ENCODE data around the gene TSSK6. TPM values are rescaled to one million over a fixed set of nuclear protein-coding genes. Genes with fewer than 3 reads are reported as not detected.

Gene TSSK6
- total and polyA plus RNA-seq, 2 experiments from 2014 or later: 0.63 to 4.9 TPM

GRCh38 chr19:19544954-19545591 is 29.7 kb upstream of the TSSK6 start:
- Histone ChIP-seq H3F3A (replicated peaks; ENCODE audit: low read depth) (no peaks in the 10 kb centered on the region), H3K4me3 (no peak overlapping the region), H3K27me3 (ENCODE audit: insufficient read depth) (peaks cover 5% of the 10 kb centered on the region; the same call in 1 of the 2 replicates), H4K20me1 (replicated peaks; ENCODE audit: insufficient read depth) (no peaks in the 10 kb centered on the region), H3K9me2 (ENCODE audit: insufficient read depth) (no peaks in the 10 kb centered on the region), H3K4me2 (no peak overlapping the region), H2AFZ (no peak overlapping the region), H3K4me1 (ENCODE audit: insufficient read depth) (no peaks in the 10 kb centered on the region), H3K79me2 (replicated peaks; ENCODE audit: insufficient read depth) (no peaks in the 10 kb centered on the region), H3K27ac (ENCODE audit: low read depth) (no peak overlapping the region), H3K36me3 (ENCODE audit: insufficient read depth) (no peaks in the 10 kb centered on the region)
- Mint-ChIP-seq H3K36me3 (ENCODE audit: low read depth) (no peaks in the 10 kb centered on the region; the same call in 2 of the 3 replicates), H3K27ac (no peak overlapping the region), H3K27me3 (ENCODE audit: insufficient read depth, low read depth, poor library complexity) (peaks cover 7% of the 10 kb centered on the region), H3K9me3 (no peaks in the 10 kb centered on the region; the same call in 2 of the 3 replicates), H3K4me3 (no peak overlapping the region), H3K4me1 (peaks cover 8% of the 10 kb centered on the region; the same call in 2 of the 3 replicates)
- TF ChIP-seq ZNF462 (CRISPR knock-in tag; IDR thresholded peaks at IDR 0.05) (no peak), NANOG (IDR thresholded peaks at IDR 0.05; ENCODE audit: borderline replicate concordance) (no peak), REST (IDR thresholded peaks at IDR 0.05; ENCODE audit: unreplicated experiment) (no peak)
- no peak for ATAC-seq
- no peak for DNase-seq (ENCODE audit: low spot score)

All from GM23338 (cell line).